ENCODE data around the gene SPOCK3.

DNA sequence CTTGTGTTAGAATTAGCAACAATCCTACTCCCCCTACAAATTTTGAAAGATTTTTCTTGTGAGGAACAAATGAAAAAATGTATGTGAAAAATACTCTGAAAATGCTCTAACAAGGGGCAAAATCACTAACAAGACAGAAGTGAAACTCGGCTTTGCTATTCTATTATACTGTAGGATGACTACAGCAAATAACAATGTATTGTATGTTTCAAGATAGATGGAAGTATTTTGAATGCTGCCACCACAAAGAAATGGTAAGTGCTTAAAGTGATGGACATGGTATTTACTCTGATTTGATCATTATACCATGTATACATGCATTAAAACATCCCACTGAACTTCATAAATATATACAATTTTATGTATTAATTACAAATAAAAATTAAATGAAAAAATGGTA, 192.8 kb downstream of the SPOCK3 start:
- no peak for TF ChIP-seq EZH2 (IDR thresholded peaks at IDR 0.05; ENCODE audit: borderline replicate concordance, low read length)
- TF ChIP-seq, protein P1, sequence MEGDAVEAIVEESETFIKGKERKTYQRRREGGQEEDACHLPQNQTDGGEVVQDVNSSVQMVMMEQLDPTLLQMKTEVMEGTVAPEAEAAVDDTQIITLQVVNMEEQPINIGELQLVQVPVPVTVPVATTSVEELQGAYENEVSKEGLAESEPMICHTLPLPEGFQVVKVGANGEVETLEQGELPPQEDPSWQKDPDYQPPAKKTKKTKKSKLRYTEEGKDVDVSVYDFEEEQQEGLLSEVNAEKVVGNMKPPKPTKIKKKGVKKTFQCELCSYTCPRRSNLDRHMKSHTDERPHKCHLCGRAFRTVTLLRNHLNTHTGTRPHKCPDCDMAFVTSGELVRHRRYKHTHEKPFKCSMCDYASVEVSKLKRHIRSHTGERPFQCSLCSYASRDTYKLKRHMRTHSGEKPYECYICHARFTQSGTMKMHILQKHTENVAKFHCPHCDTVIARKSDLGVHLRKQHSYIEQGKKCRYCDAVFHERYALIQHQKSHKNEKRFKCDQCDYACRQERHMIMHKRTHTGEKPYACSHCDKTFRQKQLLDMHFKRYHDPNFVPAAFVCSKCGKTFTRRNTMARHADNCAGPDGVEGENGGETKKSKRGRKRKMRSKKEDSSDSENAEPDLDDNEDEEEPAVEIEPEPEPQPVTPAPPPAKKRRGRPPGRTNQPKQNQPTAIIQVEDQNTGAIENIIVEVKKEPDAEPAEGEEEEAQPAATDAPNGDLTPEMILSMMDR (IDR thresholded peaks at IDR 0.05; ENCODE audit: low read length): no peak

Measured in OCI-LY1 (cell line).